Endodermal cell (in vitro differentiated cells): ENCODE measurements around the gene GALNT9. TPM values are rescaled to one million over a fixed set of nuclear protein-coding genes. Genes with fewer than 3 reads are reported as not detected.

ENCODE experiments used
- DNase-seq: peaks from one replicate; pipeline ENCODE4 v3.0.0-alpha.2; 2017
- H3K27ac ChIP-seq: 2 replicates; pipeline ENCODE4 v1.5.1; 2013; ENCODE audit warnings: mild to moderate bottlenecking, low read depth, low read length, moderate library complexity
- H3K27me3 ChIP-seq: 2 replicates; pipeline ENCODE4 v1.6.1; 2013; ENCODE audit warnings: mild to moderate bottlenecking, low read length, moderate library complexity; ENCODE audit not compliant: insufficient read depth, control insufficient read depth, poor library complexity, severe bottlenecking
- H3K36me3 ChIP-seq: 2 replicates; pipeline ENCODE4 v1.7.0; 2013; ENCODE audit warnings: mild to moderate bottlenecking, low read length, moderate library complexity; ENCODE audit not compliant: control insufficient read depth, insufficient read depth
- H3K4me1 ChIP-seq: one replicate; pipeline ENCODE4 v1.7.0; 2013; ENCODE audit warnings: low read length; ENCODE audit not compliant: control insufficient read depth, insufficient read depth
- H3K4me3 ChIP-seq: 2 replicates; pipeline ENCODE4 v1.5.1; 2013; ENCODE audit warnings: mild to moderate bottlenecking, low read length, moderate library complexity
- H3K9ac ChIP-seq: 2 replicates; pipeline ENCODE4 v1.6.1; 2013; ENCODE audit warnings: mild to moderate bottlenecking, low read length, moderate library complexity; ENCODE audit not compliant: poor library complexity, severe bottlenecking; ENCODE audit errors: extremely low read depth
- H3K9me3 ChIP-seq: 2 replicates; pipeline ENCODE4 v1.6.1; 2013; ENCODE audit warnings: mild to moderate bottlenecking, low read length, moderate library complexity; ENCODE audit not compliant: control insufficient read depth
- H3K27ac Mint-ChIP-seq: 2 replicates; pipeline ENCODE4 v1.8.0; 2020; ENCODE audit warnings: mixed read lengths
- H3K27me3 Mint-ChIP-seq: 2 replicates; pipeline ENCODE4 v1.8.0; 2021; ENCODE audit warnings: mild to moderate bottlenecking, mixed read lengths; ENCODE audit not compliant: insufficient read depth
- H3K36me3 Mint-ChIP-seq: 2 replicates; pipeline ENCODE4 v1.8.0; 2020; ENCODE audit warnings: low read depth, mixed read lengths
- H3K4me1 Mint-ChIP-seq: 2 replicates; pipeline ENCODE4 v1.8.0; 2020; ENCODE audit warnings: mixed read lengths
- H3K4me3 Mint-ChIP-seq: 2 replicates; pipeline ENCODE4 v1.8.0; 2020; ENCODE audit warnings: mild to moderate bottlenecking, moderate library complexity, mixed read lengths
- H3K9me3 Mint-ChIP-seq: 2 replicates; pipeline ENCODE4 v1.8.0; 2020; ENCODE audit warnings: mild to moderate bottlenecking, mixed read lengths
- WGBS, 2 experiments: methylation state at CpG; one replicate each; pipeline versions ENCODE4 v1.1.5 to v1.1.7; 2013; ENCODE audit warnings: missing lambda C conversion rate in 2 of 2, mixed read lengths in 1 of 2; ENCODE audit not compliant: insufficient coverage in 1 of 2, insufficient read length in 1 of 2; 5-methylcytosine and 5-hydroxymethylcytosine counted together
- total RNA-seq, 2 donors: library from RNA; stranded (reverse); fragmentation: NEBNext Ultra II Directional in 1 of 2; extraction: Animal tissue kit (Norgen Biotek cat#: 25700) in 1 of 2; gene quantifications; 2 replicates in 1 of 2; 3 replicates in 1 of 2; pipeline ENCODE4 v1.2.1, GENCODE V29; 2021
- TF ChIP-seq, protein P1 (sequence below): fragments of 200-600 bp; sonication (generic); conservative IDR thresholded peaks from 2 replicates; pipeline ENCODE4 v1.5.0; 2021; ENCODE audit warnings: antibody characterized with exemption, mild to moderate bottlenecking

The GALNT9 gene
- total RNA-seq, 2 donors from 2014 or later: 0.13 TPM; not detected in 1

DNA sequence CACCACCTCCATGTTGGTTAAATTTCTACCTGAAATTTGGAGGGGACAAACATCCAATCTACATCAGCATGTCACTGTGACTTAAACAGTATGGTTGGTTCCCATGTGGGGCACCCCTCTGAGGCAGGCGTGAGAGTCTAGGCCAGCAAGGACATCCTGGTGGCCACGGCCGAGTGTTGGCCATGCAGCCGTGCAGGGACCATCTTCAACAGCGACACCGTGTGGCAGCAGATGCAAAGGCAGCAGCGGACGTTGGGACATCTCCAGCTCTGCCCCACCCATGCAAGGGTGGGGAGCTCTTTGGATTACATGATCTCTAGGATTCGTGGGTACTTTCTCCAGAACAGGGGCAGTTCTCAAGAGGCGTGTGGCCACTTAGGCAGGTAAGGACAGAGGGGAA, 135.3 kb downstream of the GALNT9 start:
- 57 to 67% methylated on average over 8 to 10 of the region's 10 CpGs for WGBS, 2 experiments
- H3K36me3 Mint-ChIP-seq: peaks cover 3% of the 10 kb centered on the region
- TF ChIP-seq, protein P1, sequence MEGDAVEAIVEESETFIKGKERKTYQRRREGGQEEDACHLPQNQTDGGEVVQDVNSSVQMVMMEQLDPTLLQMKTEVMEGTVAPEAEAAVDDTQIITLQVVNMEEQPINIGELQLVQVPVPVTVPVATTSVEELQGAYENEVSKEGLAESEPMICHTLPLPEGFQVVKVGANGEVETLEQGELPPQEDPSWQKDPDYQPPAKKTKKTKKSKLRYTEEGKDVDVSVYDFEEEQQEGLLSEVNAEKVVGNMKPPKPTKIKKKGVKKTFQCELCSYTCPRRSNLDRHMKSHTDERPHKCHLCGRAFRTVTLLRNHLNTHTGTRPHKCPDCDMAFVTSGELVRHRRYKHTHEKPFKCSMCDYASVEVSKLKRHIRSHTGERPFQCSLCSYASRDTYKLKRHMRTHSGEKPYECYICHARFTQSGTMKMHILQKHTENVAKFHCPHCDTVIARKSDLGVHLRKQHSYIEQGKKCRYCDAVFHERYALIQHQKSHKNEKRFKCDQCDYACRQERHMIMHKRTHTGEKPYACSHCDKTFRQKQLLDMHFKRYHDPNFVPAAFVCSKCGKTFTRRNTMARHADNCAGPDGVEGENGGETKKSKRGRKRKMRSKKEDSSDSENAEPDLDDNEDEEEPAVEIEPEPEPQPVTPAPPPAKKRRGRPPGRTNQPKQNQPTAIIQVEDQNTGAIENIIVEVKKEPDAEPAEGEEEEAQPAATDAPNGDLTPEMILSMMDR: peak; percentile 79
- H3K27me3 ChIP-seq: peaks cover 26% of the 10 kb centered on the region
- no peaks in the 10 kb centered on the region for H3K36me3 ChIP-seq
- DNase-seq: peak; percentile 89
- no peak overlapping the region for H3K9ac ChIP-seq
- no peak overlapping the region for H3K27ac ChIP-seq
- peaks cover 53% of the 10 kb centered on the region for H3K27me3 Mint-ChIP-seq
- H3K4me3 ChIP-seq: no peak overlapping the region
- no peaks in the 10 kb centered on the region for H3K4me1 ChIP-seq
- peaks cover 11% of the 10 kb centered on the region for H3K9me3 Mint-ChIP-seq
- H3K4me3 Mint-ChIP-seq: no peak overlapping the region
- H3K9me3 ChIP-seq: peaks cover 13% of the 10 kb centered on the region
- no peak overlapping the region for H3K27ac Mint-ChIP-seq
- H3K4me1 Mint-ChIP-seq: peaks cover 3% of the 10 kb centered on the region

DNA sequence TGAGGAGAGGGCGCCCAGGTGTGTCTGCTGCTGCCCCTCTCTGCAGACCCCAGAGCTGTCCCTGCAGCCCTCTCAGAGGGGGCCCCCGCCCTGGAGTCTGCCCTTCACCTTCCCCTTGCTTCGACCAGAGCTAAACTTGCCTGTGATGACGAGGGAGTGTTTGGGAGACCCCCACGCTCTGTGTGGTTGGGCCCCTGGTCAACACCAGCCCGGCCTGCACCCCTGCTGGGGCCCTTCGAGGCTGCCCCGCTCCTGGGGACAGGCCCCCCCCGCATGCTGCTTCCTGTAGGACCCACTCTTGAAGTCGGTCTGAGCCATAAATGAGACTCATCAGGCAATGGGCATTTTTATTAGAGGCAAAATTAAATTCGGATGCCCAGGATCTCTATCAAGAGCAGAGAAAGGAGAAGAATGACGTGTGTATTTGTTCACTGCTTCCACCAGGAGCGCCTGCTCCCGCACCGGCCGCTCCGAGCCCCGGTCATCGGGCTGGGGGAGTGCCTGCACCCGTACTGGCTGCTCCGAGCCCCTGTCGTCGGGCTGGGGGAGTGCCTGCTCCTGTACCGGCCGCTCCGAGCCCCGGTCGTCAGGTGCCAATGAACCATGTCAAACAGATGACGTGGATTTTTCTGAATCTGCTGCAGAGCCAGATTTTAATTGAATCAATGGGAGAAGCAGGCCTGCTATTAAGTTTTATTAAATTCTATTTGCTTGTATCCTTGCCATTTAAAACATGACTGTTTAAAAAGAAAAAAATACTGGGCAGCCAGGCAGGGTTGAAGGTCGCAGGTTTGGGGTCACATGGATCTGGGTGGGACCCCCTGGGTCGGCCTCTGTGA, 137.5 kb downstream of the GALNT9 start:
- no peak overlapping the region for H3K9ac ChIP-seq
- TF ChIP-seq, protein P1: no peak
- Mint-ChIP-seq H3K36me3 (peaks cover 3% of the 10 kb centered on the region), H3K4me3 (no peak overlapping the region), H3K27me3 (peaks cover 64% of the 10 kb centered on the region), H3K4me1 (peaks cover 3% of the 10 kb centered on the region), H3K9me3 (peaks cover 11% of the 10 kb centered on the region), H3K27ac (no peak overlapping the region)
- no peaks in the 10 kb centered on the region for H3K36me3 ChIP-seq
- H3K27ac ChIP-seq: no peak overlapping the region
- no peaks in the 10 kb centered on the region for H3K4me1 ChIP-seq
- no peak for DNase-seq
- WGBS, 2 experiments: 80% methylated on average over 28 to 31 of the region's 31 CpGs
- peaks cover 32% of the 10 kb centered on the region for H3K27me3 ChIP-seq
- H3K4me3 ChIP-seq: no peak overlapping the region
- H3K9me3 ChIP-seq: peaks cover 13% of the 10 kb centered on the region

DNA sequence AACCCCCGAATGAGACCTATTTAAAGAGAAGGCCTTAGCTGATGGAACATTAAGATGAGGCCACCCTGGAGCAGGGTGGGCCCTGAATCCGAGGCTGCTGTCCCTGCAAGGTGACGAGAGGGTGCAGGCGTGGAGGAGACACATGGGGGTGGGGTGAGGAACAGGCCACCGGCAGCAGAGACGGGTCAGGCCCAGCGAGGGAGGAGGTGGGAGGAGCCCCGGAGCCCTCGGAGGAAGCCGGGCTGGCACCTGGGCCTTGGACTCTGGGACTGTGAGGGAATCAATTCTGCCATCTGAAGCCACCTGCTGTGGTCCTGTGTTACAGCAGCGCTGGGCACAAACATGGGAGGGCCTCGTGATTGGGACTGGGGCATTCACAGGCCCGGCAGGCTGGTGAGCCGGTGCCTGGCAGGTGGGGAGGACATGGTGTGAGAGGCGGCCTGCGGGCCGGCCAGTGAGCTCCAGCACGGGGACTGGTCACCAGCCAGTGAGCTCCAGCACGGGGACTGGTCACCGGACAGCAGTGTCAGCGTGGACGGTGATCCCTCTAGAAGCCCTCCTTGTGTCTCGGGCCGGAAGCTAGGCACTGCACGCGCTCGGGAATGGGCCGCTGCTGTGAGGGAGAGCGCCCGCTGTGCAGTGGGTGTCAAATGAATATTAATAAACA, 138.4 kb downstream of the GALNT9 start:
- TF ChIP-seq, protein P1: no peak
- H3K36me3 Mint-ChIP-seq: peaks cover 3% of the 10 kb centered on the region
- H3K27me3 ChIP-seq: peaks cover 32% of the 10 kb centered on the region
- H3K9ac ChIP-seq: no peak overlapping the region
- H3K27ac Mint-ChIP-seq: no peak overlapping the region
- H3K4me1 ChIP-seq: no peaks in the 10 kb centered on the region
- no peak overlapping the region for H3K27ac ChIP-seq
- WGBS, 2 experiments: 85 to 87% methylated on average over 14 to 30 of the region's 30 CpGs
- H3K36me3 ChIP-seq: no peaks in the 10 kb centered on the region
- peaks cover 70% of the 10 kb centered on the region for H3K27me3 Mint-ChIP-seq
- no peak for DNase-seq
- peaks cover 13% of the 10 kb centered on the region for H3K9me3 ChIP-seq
- H3K4me1 Mint-ChIP-seq: peaks cover 3% of the 10 kb centered on the region
- H3K4me3 Mint-ChIP-seq: peak overlapping the region; percentile 61
- H3K9me3 Mint-ChIP-seq: peaks cover 11% of the 10 kb centered on the region
- H3K4me3 ChIP-seq: no peak overlapping the region
